Colonic mucosa (tissue), 4 donors: ENCODE data around the gene EXOC4. TPM values are rescaled to one million over a fixed set of nuclear protein-coding genes. Genes with fewer than 3 reads are reported as not detected.

Experiments used
- DNase-seq: peaks from one replicate; pipeline ENCODE4 v3.0.0-alpha.2; 2020
- H3K27ac ChIP-seq: fragments of 200-600 bp; one replicate; pipeline ENCODE4 v1.8.0; 2021
- H3K27me3 ChIP-seq: fragments of 200-600 bp; one replicate; pipeline ENCODE4 v1.8.0; 2021
- H3K36me3 ChIP-seq: fragments of 200-600 bp; one replicate; pipeline ENCODE4 v1.8.0; 2021
- H3K4me1 ChIP-seq: fragments of 200-600 bp; one replicate; pipeline ENCODE4 v1.8.0; 2021; ENCODE audit warnings: mild to moderate bottlenecking
- H3K4me3 ChIP-seq: fragments of 200-600 bp; one replicate; pipeline ENCODE4 v1.8.0; 2021
- H3K9ac ChIP-seq, 2 donors: one replicate each; pipeline ENCODE4 v1.7.0; 2013; ENCODE audit warnings: control low read depth in 2 of 2, low read depth in 2 of 2, low read length in 2 of 2
- H3K9me3 ChIP-seq: fragments of 200-600 bp; one replicate; pipeline ENCODE4 v1.8.0; 2021
- intact Hi-C: fragments of 100-400 bp; cut with DNase I; formaldehyde crosslinking; loops from one replicate; pipeline ENCODE4 v1.14.1; 2022
- total RNA-seq, 2 donors: library from RNA; stranded (reverse); fragmentation: NEBNext Ultra II Directional in 1 of 2; extraction: Animal tissue kit (Norgen Biotek cat#: 25700) in 1 of 2; gene quantifications; one replicate each; pipeline ENCODE4 v1.2.1, GENCODE V29; 2021
- TF ChIP-seq, protein P1 (sequence below): fragments of 200-600 bp; IDR thresholded peaks from one replicate; pipeline ENCODE4 v1.8.0; 2022; ENCODE audit warnings: antibody characterized with exemption, mild to moderate bottlenecking
- donor health status: healthy.
- donor health status: DM: no; HTN: no; CAD: no.
- donor health status: DM: no; HTN: no; CAD: no.

Gene EXOC4
- total RNA-seq, 2 donors from 2014 or later, result 61.1 to 73.3 TPM

DNA sequence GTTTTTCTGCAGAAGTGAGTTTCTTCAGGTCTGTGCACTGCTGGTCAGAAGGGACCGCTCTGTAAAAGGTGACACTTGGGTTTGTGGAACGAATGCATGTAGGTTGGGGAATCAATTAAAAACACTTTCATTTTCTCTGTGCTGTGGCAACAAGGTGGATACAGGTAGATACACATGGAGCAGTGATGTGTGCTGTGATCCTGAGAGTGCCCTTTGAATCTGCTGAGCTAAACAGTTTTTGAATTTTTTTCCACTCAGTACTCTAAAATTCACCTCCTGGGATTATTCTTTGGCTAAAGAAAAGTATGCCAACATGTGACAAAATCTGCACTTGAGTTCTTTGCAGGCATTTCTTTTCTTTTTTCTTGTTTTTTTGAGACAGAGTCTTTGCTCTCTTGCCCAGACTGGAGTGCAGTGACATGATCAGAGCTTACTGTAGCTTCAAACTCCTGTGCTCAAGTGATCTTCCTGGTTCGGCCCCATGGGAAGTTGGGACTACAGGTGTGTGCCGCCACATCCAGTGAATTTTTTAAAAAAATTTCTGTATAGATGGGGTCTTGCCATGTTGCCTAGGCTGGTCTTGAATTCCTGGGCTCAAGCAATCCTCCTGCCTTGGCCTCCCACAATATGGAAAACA lies 338.9 kb downstream of the EXOC4 start:
- H3K4me3 ChIP-seq, result no peak overlapping the region
- TF ChIP-seq, protein P1, sequence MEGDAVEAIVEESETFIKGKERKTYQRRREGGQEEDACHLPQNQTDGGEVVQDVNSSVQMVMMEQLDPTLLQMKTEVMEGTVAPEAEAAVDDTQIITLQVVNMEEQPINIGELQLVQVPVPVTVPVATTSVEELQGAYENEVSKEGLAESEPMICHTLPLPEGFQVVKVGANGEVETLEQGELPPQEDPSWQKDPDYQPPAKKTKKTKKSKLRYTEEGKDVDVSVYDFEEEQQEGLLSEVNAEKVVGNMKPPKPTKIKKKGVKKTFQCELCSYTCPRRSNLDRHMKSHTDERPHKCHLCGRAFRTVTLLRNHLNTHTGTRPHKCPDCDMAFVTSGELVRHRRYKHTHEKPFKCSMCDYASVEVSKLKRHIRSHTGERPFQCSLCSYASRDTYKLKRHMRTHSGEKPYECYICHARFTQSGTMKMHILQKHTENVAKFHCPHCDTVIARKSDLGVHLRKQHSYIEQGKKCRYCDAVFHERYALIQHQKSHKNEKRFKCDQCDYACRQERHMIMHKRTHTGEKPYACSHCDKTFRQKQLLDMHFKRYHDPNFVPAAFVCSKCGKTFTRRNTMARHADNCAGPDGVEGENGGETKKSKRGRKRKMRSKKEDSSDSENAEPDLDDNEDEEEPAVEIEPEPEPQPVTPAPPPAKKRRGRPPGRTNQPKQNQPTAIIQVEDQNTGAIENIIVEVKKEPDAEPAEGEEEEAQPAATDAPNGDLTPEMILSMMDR, result no peak
- no peaks in the 10 kb centered on the region for H3K36me3 ChIP-seq
- intact Hi-C loops, result no loop called here
- no peak overlapping the region for H3K9ac ChIP-seq
- no peaks in the 10 kb centered on the region for H3K9me3 ChIP-seq
- H3K4me1 ChIP-seq, result no peaks in the 10 kb centered on the region
- H3K27me3 ChIP-seq, result no peaks in the 10 kb centered on the region
- DNase-seq, result no peak
- no peak overlapping the region for H3K27ac ChIP-seq

DNA sequence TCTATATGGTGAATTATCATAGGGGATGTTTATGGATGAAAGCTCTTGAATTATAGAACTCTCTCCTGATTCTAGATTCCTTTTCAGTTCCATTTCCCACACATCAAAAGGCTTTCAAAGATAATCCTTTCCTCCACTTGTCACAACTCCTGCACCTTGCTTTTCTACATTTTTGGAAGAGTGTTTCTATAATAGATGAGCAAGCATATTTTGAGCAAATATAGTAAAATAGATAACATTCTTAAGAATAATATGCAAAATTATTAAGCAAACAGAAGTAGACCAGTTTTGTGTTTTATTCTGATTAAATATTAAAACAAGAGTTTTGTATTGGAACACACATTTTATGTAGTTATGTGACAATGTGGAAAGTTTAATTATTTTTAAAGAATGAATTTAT lies 340.7 kb downstream of the EXOC4 start:
- Histone ChIP-seq H3K27ac (no peak overlapping the region), H3K9ac (no peak overlapping the region), H3K9me3 (no peaks in the 10 kb centered on the region), H3K36me3 (no peaks in the 10 kb centered on the region), H3K27me3 (no peaks in the 10 kb centered on the region), H3K4me1 (no peaks in the 10 kb centered on the region), H3K4me3 (no peak overlapping the region)
- intact Hi-C loops, result no loop called here
- TF ChIP-seq, protein P1, result no peak
- DNase-seq, result no peak

DNA sequence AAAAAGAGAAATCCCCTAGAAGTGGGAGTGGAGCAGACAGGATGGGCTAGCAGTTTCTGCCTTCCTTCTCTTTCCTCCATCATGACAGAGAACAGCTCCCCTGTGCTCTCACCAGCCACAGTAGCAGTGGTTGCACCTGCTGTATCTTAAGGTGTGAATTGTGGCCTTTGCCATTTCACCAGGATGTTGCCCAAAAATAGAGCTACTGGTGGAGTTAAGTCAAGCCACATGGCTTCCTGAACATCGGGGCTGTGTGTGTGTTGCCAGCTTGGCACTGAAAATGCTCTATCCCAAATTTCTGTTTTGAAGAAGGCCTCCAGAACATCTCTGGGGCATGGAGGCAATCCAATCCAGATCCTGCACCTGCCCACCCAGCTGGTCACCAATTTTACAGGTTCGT lies 348.7 kb downstream of the EXOC4 start:
- no peak overlapping the region for H3K4me3 ChIP-seq
- DNase-seq, result no peak
- intact Hi-C loops, result no loop called here
- H3K9me3 ChIP-seq, result no peaks in the 10 kb centered on the region
- no peak overlapping the region for H3K27ac ChIP-seq
- H3K4me1 ChIP-seq, result no peaks in the 10 kb centered on the region
- no peaks in the 10 kb centered on the region for H3K36me3 ChIP-seq
- no peak overlapping the region for H3K9ac ChIP-seq
- TF ChIP-seq, protein P1, result no peak
- H3K27me3 ChIP-seq, result no peaks in the 10 kb centered on the region

DNA sequence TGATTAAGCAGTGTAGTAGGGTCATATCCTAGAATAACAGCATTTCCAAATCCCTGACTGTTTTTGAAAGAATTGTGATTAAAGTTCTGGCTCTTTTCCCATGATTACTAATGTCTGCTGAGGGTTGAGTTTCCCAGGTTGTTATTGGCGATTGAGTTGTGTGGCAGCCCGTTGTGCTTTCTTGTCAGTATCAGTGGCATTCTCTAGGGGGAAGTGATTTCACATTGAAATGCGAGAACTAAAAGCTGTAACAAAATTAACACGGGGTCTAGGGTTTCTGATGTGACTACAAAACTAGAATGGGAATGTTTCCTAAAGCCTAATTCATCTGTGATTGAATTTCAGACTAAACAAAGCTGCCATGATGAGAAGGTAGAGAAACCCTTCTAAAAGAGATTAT lies 349.4 kb downstream of the EXOC4 start:
- H3K27me3 ChIP-seq, result no peaks in the 10 kb centered on the region
- H3K9me3 ChIP-seq, result no peaks in the 10 kb centered on the region
- no peaks in the 10 kb centered on the region for H3K4me1 ChIP-seq
- H3K36me3 ChIP-seq, result no peaks in the 10 kb centered on the region
- no peak for DNase-seq
- no peak overlapping the region for H3K9ac ChIP-seq
- intact Hi-C loops, result no loop called here
- H3K27ac ChIP-seq, result no peak overlapping the region
- H3K4me3 ChIP-seq, result no peak overlapping the region
- TF ChIP-seq, protein P1, result no peak

DNA sequence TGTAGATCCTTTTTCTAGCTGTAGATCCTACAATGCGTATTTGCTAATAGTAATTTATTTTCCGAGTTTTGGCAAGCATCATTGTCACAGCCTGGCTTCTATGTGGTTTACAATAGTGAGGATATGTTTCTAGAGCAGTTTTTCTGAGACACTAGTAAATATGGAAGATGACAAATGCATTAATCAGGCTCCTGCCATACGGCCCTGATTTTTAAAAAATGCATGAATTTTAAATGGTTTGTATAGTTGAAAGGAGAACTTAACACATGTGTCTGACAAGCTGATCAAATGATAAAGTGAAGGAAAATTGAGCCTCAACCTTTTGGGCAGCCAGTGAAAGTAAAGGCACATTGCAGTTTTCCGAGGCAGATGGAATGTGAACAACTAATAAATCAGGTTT lies 354.1 kb downstream of the EXOC4 start:
- H3K9ac ChIP-seq, result no peak overlapping the region
- TF ChIP-seq, protein P1, result no peak
- H3K27ac ChIP-seq, result no peak overlapping the region
- H3K9me3 ChIP-seq, result no peaks in the 10 kb centered on the region
- no peak overlapping the region for H3K4me3 ChIP-seq
- H3K36me3 ChIP-seq, result no peaks in the 10 kb centered on the region
- intact Hi-C loops, result no loop called here
- no peaks in the 10 kb centered on the region for H3K4me1 ChIP-seq
- DNase-seq, result no peak
- no peaks in the 10 kb centered on the region for H3K27me3 ChIP-seq
